SK-N-SH (cell line): ENCODE measurements around the gene TCF19. TPM values are rescaled to one million over a fixed set of nuclear protein-coding genes. Genes with fewer than 3 reads are reported as not detected.

Experiments used
- CTCF ChIA-PET: fragments of 300-600, 350-600 bp; formaldehyde crosslinking; extraction: SDS; loops from one replicate; lab custom pipeline; 2021; lab: Yijun Ruan, JAX
- POLR2A ChIA-PET: fragments of 350-600 bp; sonication (Branson Sonifier 250); formaldehyde crosslinking; extraction: SDS; loops from one replicate; lab custom pipeline; 2020; ENCODE audit warnings: antibody characterized with exemption, inconsistent platforms; lab: Yijun Ruan, JAX
- DNase-seq: peaks from one replicate; pipeline ENCODE4 v3.0.0; 2012
- H2AFZ ChIP-seq: fragments of 200-600 bp; sonication (generic); 2 replicates; pipeline ENCODE4 v1.8.1; 2016; ENCODE audit warnings: antibody characterized with exemption, mild to moderate bottlenecking, low read depth
- H3F3A ChIP-seq: fragments of 200-600 bp; sonication (generic); replicated peaks from 2 replicates; pipeline ENCODE3; 2016; ENCODE audit warnings: antibody characterized with exemption, mild to moderate bottlenecking; ENCODE audit not compliant: insufficient read depth
- H3K27ac ChIP-seq, 2 experiments: fragments of 200-500 bp in 1 of 2; fragments of 200-600 bp in 1 of 2; sonication (Bioruptor generic) in 1 of 2; sonication (generic), shearing (Covaris generic) in 1 of 2; 2 replicates each; pipeline versions ENCODE4 v1.5.1 to v1.6.1; 2014 to 2016; ENCODE audit warnings: low read depth in 2 of 2, inconsistent platforms in 1 of 2, low read length in 1 of 2, mild to moderate bottlenecking in 1 of 2, mixed read lengths in 1 of 2
- H3K27me3 ChIP-seq: fragments of 200-600 bp; sonication (generic), shearing (Covaris generic); 2 replicates; pipeline ENCODE4 v1.6.1; 2016; ENCODE audit warnings: mixed run types; ENCODE audit not compliant: insufficient read depth
- H3K36me3 ChIP-seq, 2 experiments: fragments of 200-500 bp in 1 of 2; fragments of 200-600 bp in 1 of 2; sonication (Bioruptor generic) in 1 of 2; sonication (generic) in 1 of 2; replicated peaks in 1 of 2; 2 replicates each; pipeline versions ENCODE3 to v1.5.1; 2014 to 2016; ENCODE audit warnings: low read length in 1 of 2, mild to moderate bottlenecking in 1 of 2; ENCODE audit not compliant: insufficient read depth in 2 of 2, control insufficient read depth in 1 of 2
- H3K4me1 ChIP-seq, 2 experiments: fragments of 200-500 bp in 1 of 2; fragments of 200-600 bp in 1 of 2; sonication (Bioruptor generic) in 1 of 2; sonication (generic), shearing (Covaris generic) in 1 of 2; 2 replicates each; pipeline versions ENCODE4 v1.5.1 to v1.6.1; 2014 to 2016; ENCODE audit warnings: low read depth in 1 of 2, low read length in 1 of 2, mixed run types in 1 of 2; ENCODE audit not compliant: insufficient read depth in 2 of 2, control insufficient read depth in 1 of 2
- H3K4me2 ChIP-seq: fragments of 200-600 bp; sonication (generic), shearing (Covaris generic); 2 replicates; pipeline ENCODE4 v1.6.1; 2017; ENCODE audit warnings: mixed run types
- H3K4me3 ChIP-seq, 2 experiments: fragments of 200-500 bp in 1 of 2; fragments of 200-600 bp in 1 of 2; sonication (Bioruptor generic) in 1 of 2; sonication (generic), shearing (Covaris generic) in 1 of 2; 2 replicates each; pipeline versions ENCODE4 v1.5.1 to v1.8.1; 2014 to 2016; ENCODE audit warnings: low read depth in 2 of 2, inconsistent platforms in 1 of 2, low read length in 1 of 2, mild to moderate bottlenecking in 1 of 2, mixed read lengths in 1 of 2, moderate library complexity in 1 of 2
- H3K79me2 ChIP-seq: fragments of 200-600 bp; sonication (generic); 2 replicates; pipeline ENCODE4 v1.8.1; 2017; ENCODE audit warnings: mild to moderate bottlenecking; ENCODE audit not compliant: insufficient read depth
- H3K9ac ChIP-seq: fragments of 200-600 bp; sonication (generic); 2 replicates; pipeline ENCODE4 v1.6.1; 2017; ENCODE audit warnings: mixed run types
- H3K9me2 ChIP-seq: fragments of 200-600 bp; sonication (generic); 2 replicates; pipeline ENCODE4 v1.6.1; 2017; ENCODE audit warnings: mixed run types
- H3K9me3 ChIP-seq: fragments of 200-600 bp; sonication (generic); 2 replicates; pipeline ENCODE4 v1.6.1; 2017; ENCODE audit warnings: mixed run types, mild to moderate bottlenecking, moderate library complexity
- H4K20me1 ChIP-seq: fragments of 200-600 bp; sonication (generic); 2 replicates; pipeline ENCODE4 v1.6.1; 2017; ENCODE audit warnings: mild to moderate bottlenecking, mixed run types; ENCODE audit not compliant: insufficient read depth
- EP300 ChIP-seq, 2 experiments: IDR thresholded peaks; 2 replicates each; pipeline versions ENCODE4 v1.4.0 to v1.6.1; 2012; ENCODE audit warnings: borderline replicate concordance in 1 of 2, low read depth in 1 of 2, low read length in 1 of 2
- GABPA ChIP-seq: IDR thresholded peaks from 2 replicates; pipeline ENCODE4 v1.4.0; 2012; ENCODE audit warnings: low read depth, mild to moderate bottlenecking
- SMC3 ChIP-seq: IDR thresholded peaks from 2 replicates; pipeline ENCODE4 v1.6.1; 2012; ENCODE audit warnings: low read depth, low read length, improper control_type of control experiment
- TAF1 ChIP-seq: IDR thresholded peaks from 2 replicates; pipeline ENCODE4 v1.6.1; 2012; ENCODE audit warnings: low read depth, mild to moderate bottlenecking, low read length, moderate library complexity, borderline replicate concordance
- ZBTB33 ChIP-seq: IDR thresholded peaks from 2 replicates; pipeline ENCODE4 v1.4.0; 2012; ENCODE audit warnings: low read depth, borderline replicate concordance
- WGBS: methylation state at CpG from one replicate; pipeline ENCODE4 v1.1.6; 2017; ENCODE audit warnings: low lambda C conversion rate; 5-methylcytosine and 5-hydroxymethylcytosine counted together
- polyA plus RNA-seq, 3 experiments: library from polyadenylated mRNA; depleted of rRNA; stranded (reverse); fragments of >200 nt; gene quantifications; 2 replicates each; pipeline ENCODE4 v1.2.3, GENCODE V29; 2012
- TF ChIP-seq, protein P1 (sequence below): fragments of 150-350 bp; IDR thresholded peaks from 2 replicates; pipeline ENCODE4 v1.6.1; 2016; ENCODE audit warnings: mild to moderate bottlenecking, low read depth, low read length
- TF ChIP-seq, protein P2 (sequence below): IDR thresholded peaks from 2 replicates; pipeline ENCODE4 v1.4.0; 2012; ENCODE audit warnings: low read depth, borderline replicate concordance
- TF ChIP-seq, protein P3 (sequence below): IDR thresholded peaks from 2 replicates; pipeline ENCODE4 v1.4.0; 2012; ENCODE audit warnings: low read depth

TCF19 gene
- polyA plus RNA-seq, 1 of the 3 experiments (the other 2 are of a cell fraction), result 9.3 TPM

DNA sequence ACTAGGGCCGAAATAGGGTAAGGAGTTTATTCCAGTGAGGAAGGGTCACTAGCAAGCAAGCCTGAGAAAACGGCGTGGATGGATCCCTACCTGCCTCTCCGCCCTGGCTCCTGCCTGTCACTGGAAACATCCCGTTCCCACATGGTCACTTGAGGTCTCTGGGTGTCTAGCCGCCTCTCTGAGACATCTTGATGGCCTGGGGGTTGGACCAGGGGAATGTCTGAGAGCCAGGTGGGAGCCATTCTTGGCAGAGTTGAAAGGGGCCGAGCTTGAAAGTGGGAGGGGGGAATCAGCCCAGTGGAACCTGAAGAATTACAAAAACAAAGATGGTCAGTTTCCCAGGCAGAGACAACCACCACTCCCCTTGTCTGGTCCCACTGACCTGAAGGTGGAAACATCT, 1.7 kb upstream of the TCF19 start:
- H2AFZ ChIP-seq, result no peak overlapping the region
- ChIA-PET CTCF (interaction anchor here (1.2 to 2.0 kb wide), 3 partner anchors 20 to 210 kb away, joined by 4 to 6 read pairs (median 5); no protein-coding TSS in a partner anchor), POLR2A (no interaction called here)
- no peaks in the 10 kb centered on the region for H3K9me3 ChIP-seq
- H3K4me1 ChIP-seq, result peaks cover 0 to 18% of the 10 kb centered on the region in 2 experiments; a peak in 1 of 4 replicates
- no peaks in the 10 kb centered on the region for H3F3A ChIP-seq
- no peak overlapping the region for H3K9ac ChIP-seq
- no peak overlapping the region for H3K27ac ChIP-seq
- H3K4me3 ChIP-seq, result no peak overlapping the region
- 95% methylated on average over 6 of the region's 7 CpGs for WGBS
- no peaks in the 10 kb centered on the region for H3K27me3 ChIP-seq
- peaks cover 9% of the 10 kb centered on the region for H3K79me2 ChIP-seq
- no peak for TF ChIP-seq GABPA
- H4K20me1 ChIP-seq, result no peaks in the 10 kb centered on the region
- H3K36me3 ChIP-seq, result peaks cover 0 to 2% of the 10 kb centered on the region in 2 experiments
- H3K4me2 ChIP-seq, result peak overlapping the region; percentile 73; the same call in 1 of the 2 replicates
- DNase-seq, result no peak
- no peaks in the 10 kb centered on the region for H3K9me2 ChIP-seq

GRCh38 chr6:31157513-31158139, 763 bp upstream of the TCF19 start, which contains the start of gene CCHCR1:
CCHCR1 (minus strand) TSS chr6:31157802; CDS start chr6:31157600, 202 bp downstream.
- H3K4me3 ChIP-seq, result peak within 1 kb of the TSS; percentile 83 to 93
- H3K9me3 ChIP-seq, result no peaks in the 10 kb centered on the region
- peaks cover 0 to 2% of the 10 kb centered on the region in 2 experiments for H3K36me3 ChIP-seq
- peak within 1 kb of the TSS; percentile 72 for H3K9ac ChIP-seq
- H3K9me2 ChIP-seq, result no peaks in the 10 kb centered on the region
- H3F3A ChIP-seq, result no peaks in the 10 kb centered on the region
- H3K4me2 ChIP-seq, result peak within 1 kb of the TSS; percentile 91
- peak within 1 kb of the TSS; percentile 90 for H2AFZ ChIP-seq
- 11% methylated on average over 14 of the region's 14 CpGs for WGBS
- DNase-seq, result peak; percentile 45
- POLR2A ChIA-PET, result no interaction called here
- peaks cover 0 to 18% of the 10 kb centered on the region in 2 experiments; a peak in 1 of 4 replicates for H3K4me1 ChIP-seq
- TF ChIP-seq EP300 (IDR thresholded peaks at IDR 0.05; ENCODE audit: borderline replicate concordance in 1 of 2, low read depth in 1 of 2, low read length in 1 of 2), result no peak
- CTCF ChIA-PET, result interaction anchor here (1.4 to 2.0 kb wide), 4 partner anchors 19 to 209 kb away, joined by 3 to 6 read pairs (median 5); partner anchors contain the start of gene PSORS1C2
- no peaks in the 10 kb centered on the region for H3K27me3 ChIP-seq
- peaks cover 9% of the 10 kb centered on the region for H3K79me2 ChIP-seq
- peak within 1 kb of the TSS; percentile 28 to 44; a peak in 2 of 4 replicates for H3K27ac ChIP-seq
- no peaks in the 10 kb centered on the region for H4K20me1 ChIP-seq

GRCh38 chr6:31158863-31159855, 770 bp downstream of the TCF19 start:
- no peak overlapping the region for H3K27ac ChIP-seq
- H3K4me3 ChIP-seq, result peak overlapping the region; percentile 83 to 93
- WGBS, result 15% methylated on average over 18 of the region's 35 CpGs
- no peaks in the 10 kb centered on the region for H4K20me1 ChIP-seq
- peak overlapping the region; percentile 91 for H3K4me2 ChIP-seq
- POLR2A ChIA-PET, result no interaction called here
- peaks cover 0 to 2% of the 10 kb centered on the region in 2 experiments for H3K36me3 ChIP-seq
- H3F3A ChIP-seq, result no peaks in the 10 kb centered on the region
- TF ChIP-seq, protein P1, sequence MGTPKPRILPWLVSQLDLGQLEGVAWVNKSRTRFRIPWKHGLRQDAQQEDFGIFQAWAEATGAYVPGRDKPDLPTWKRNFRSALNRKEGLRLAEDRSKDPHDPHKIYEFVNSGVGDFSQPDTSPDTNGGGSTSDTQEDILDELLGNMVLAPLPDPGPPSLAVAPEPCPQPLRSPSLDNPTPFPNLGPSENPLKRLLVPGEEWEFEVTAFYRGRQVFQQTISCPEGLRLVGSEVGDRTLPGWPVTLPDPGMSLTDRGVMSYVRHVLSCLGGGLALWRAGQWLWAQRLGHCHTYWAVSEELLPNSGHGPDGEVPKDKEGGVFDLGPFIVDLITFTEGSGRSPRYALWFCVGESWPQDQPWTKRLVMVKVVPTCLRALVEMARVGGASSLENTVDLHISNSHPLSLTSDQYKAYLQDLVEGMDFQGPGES, result no peak
- TF ChIP-seq, protein P2, sequence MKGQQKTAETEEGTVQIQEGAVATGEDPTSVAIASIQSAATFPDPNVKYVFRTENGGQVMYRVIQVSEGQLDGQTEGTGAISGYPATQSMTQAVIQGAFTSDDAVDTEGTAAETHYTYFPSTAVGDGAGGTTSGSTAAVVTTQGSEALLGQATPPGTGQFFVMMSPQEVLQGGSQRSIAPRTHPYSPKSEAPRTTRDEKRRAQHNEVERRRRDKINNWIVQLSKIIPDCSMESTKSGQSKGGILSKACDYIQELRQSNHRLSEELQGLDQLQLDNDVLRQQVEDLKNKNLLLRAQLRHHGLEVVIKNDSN, result no peak
- TF ChIP-seq ZBTB33 (no peak), TAF1 (no peak), SMC3 (no peak)
- TF ChIP-seq, protein P3, sequence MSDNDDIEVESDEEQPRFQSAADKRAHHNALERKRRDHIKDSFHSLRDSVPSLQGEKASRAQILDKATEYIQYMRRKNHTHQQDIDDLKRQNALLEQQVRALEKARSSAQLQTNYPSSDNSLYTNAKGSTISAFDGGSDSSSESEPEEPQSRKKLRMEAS, result no peak
- peaks cover 9% of the 10 kb centered on the region for H3K79me2 ChIP-seq
- H3K9ac ChIP-seq, result peak overlapping the region; percentile 68; the same call in 1 of the 2 replicates
- CTCF ChIA-PET, result interaction anchor here (0.9 to 2.5 kb wide), 5 partner anchors 21 to 208 kb away, joined by 3 to 10 read pairs (median 5); partner anchors contain the start of gene PSORS1C2
- no peaks in the 10 kb centered on the region for H3K9me3 ChIP-seq
- no peaks in the 10 kb centered on the region for H3K9me2 ChIP-seq
- H2AFZ ChIP-seq, result peak overlapping the region; percentile 88
- H3K4me1 ChIP-seq, result peaks cover 0 to 18% of the 10 kb centered on the region in 2 experiments; a peak in 1 of 4 replicates
- DNase-seq, result peak; percentile 51
- no peaks in the 10 kb centered on the region for H3K27me3 ChIP-seq
